ENCODE data around the gene STX10.

STX10 gene

GRCh38 chr19:13138916-13139198, 11.3 kb downstream of the STX10 start:
- DNase-seq = no peak

- DNase-seq = peak; percentile 38
These were observed 11.8 kb downstream of the STX10 start for GRCh38 chr19:13138171-13138915.

GRCh38 chr19:13137290-13137794, 12.8 kb downstream of the STX10 start:
- DNase-seq = no peak

GRCh38 chr19:13135068-13136062, 14.8 kb downstream of the STX10 start:
- no peak for DNase-seq

GRCh38 chr19:13134626-13135025, 15.5 kb downstream of the STX10 start:
- no peak for DNase-seq

GRCh38 chr19:13133241-13133870, 16.8 kb downstream of the STX10 start:
- DNase-seq = no peak

GRCh38 chr19:13132471-13133180, 17.5 kb downstream of the STX10 start:
- no peak for DNase-seq

- DNase-seq = peak; percentile 40
These were observed 19.2 kb downstream of the STX10 start for GRCh38 chr19:13130886-13131490.

GRCh38 chr19:13129384-13129783, 20.8 kb downstream of the STX10 start:
- DNase-seq = no peak

- DNase-seq = peak; percentile 44
These were observed 21.6 kb downstream of the STX10 start for GRCh38 chr19:13128583-13128982.

- DNase-seq = no peak
These were observed 22.2 kb downstream of the STX10 start for GRCh38 chr19:13127811-13128575.

GRCh38 chr19:13127051-13127450, 23.1 kb downstream of the STX10 start:
- DNase-seq = no peak

- no peak for DNase-seq
These were observed 26.9 kb downstream of the STX10 start for GRCh38 chr19:13122980-13123957.

GRCh38 chr19:13122275-13122878, 27.8 kb downstream of the STX10 start:
- DNase-seq = no peak

- DNase-seq = no peak
These were observed 28.5 kb downstream of the STX10 start for GRCh38 chr19:13121551-13122274.

- DNase-seq = no peak
These were observed 29.4 kb downstream of the STX10 start for GRCh38 chr19:13120817-13121216.

- DNase-seq = no peak
These were observed 30.1 kb downstream of the STX10 start for GRCh38 chr19:13120031-13120430.

- no peak for DNase-seq
These were observed 30.5 kb downstream of the STX10 start for GRCh38 chr19:13119627-13120026.
